DMS114 treated with DMSO at 0.1 percent for 48 hours (cell line): ENCODE measurements around the gene DDAH1.
A peak's percentile ranks its signal among the peaks of the same experiment; 100 is the strongest.
"Not testable (repeated sequence)": the region's sequence is repeated elsewhere in the genome, so short reads cannot be mapped to it uniquely, and the experiment has no call there.

Experiments used
- DNase-seq: peaks from one replicate; lab custom pipeline; 2025; ENCODE audit not compliant: unreplicated experiment; lab: John Stamatoyannopoulos, UW

Gene DDAH1

GRCh38 chr1:85361606-85362296 is 103.2 kb downstream of the DDAH1 start:
- no peak for DNase-seq

GRCh38 chr1:85360730-85361493 is 104.0 kb downstream of the DDAH1 start:
- DNase-seq: no peak

DNA sequence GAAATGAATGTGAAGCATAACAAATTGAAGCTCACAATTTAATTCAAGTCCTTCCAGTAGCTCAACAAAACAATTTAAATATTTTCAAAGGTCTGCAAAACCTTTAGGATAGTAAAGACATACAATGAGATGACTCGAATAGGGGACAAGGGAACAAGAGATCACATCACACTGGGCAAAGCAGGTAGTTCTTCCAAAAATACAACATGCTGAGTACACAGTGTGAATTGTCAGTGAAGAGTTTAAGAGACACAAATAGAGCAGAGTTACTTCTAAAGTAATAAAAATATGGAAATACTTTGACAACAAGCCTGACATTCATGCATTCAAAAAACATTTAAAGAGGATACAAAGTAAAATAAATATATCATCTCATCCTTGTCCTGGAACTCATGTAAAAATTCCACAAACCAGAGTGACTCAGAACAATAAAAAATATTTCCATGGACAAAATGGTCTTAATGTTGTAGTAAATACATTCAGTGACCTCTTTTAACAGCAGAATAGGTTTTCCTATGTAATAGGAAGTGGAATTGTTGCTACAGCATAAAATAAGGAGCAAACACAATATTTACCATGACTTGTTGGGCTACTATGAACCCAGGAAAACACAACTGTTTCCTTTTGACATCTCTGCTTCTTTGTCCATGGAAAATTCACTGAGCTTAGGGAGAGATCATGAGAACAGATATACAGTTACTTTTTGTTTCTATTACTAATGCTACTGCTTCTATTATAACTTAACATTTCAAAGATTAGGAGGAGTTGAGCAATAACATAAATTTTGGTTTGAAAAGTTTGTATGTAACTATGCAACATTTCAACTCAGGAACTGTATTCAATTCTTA is 104.9 kb downstream of the DDAH1 start:
- DNase-seq: no peak

DNA sequence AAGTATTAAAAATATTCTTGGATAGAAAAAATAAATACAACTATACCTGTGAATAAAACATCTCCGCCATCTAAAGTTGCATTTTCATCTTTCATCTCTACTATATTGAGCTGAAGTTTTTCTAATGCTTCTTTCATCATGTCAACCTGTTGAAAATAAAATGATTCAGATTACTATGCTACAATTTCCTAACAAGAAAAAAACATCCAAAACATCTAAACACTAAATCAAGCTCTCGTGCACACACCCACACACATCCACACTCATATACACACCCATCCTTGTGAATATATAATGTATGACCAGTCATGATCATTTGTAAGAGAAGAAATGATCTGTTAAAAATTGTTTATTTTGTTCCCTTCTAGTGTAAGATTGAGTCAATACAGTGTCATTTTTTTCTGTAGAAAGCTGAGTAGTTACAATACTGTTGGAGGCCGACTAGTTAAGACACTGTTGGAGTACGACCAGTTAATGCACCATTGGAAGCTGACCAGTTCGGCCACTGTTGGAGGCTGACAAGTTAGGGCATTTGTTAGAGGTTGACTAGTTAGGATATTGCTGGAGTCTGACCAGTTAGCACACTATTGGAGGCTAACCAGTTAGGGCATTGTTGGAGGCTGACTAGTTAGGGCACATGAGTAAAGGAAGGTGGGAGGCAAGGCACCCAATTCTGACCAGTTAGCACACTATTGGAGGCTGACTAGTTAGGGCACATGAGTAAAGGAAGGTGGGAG is 106.1 kb downstream of the DDAH1 start:
- DNase-seq: no peak

GRCh38 chr1:85357817-85358216 is 107.1 kb downstream of the DDAH1 start:
- DNase-seq: no peak

GRCh38 chr1:85356130-85356529 is 108.8 kb downstream of the DDAH1 start:
- DNase-seq: no peak

GRCh38 chr1:85352055-85352454 is 112.9 kb downstream of the DDAH1 start:
- no peak for DNase-seq

DNA sequence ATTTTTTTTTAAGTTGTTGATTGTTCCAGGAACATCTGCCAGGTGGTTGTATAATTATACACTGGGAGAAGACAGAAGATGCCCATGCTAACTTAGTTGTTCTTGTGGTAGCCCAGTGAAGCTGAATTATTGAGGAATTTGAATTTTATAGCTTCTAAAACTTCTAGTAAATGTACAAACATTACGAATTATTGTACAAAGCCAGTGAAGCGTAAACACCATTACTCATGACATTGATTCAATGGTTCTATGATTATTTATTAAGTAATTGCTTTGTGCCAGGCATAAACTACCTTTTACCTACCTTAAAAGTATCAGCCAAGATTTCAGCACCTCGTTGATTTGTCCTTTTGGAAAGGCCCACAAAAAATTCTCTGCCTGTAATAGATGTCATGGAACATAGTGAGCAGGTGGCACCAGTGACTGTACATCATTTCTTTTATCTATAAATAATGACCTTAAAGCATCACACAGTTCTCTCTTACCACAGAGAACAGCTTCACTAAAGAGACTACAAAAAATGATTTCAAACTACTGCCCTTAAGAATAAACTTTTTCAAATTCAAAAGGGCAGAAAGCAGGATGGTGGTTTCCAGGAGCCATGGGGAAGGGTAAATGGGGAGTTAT is 113.6 kb downstream of the DDAH1 start:
- DNase-seq: no peak

- no peak for DNase-seq
Observed at GRCh38 chr1:85349224-85349623, 115.7 kb downstream of the DDAH1 start.

- DNase-seq: no peak
Observed at GRCh38 chr1:85347908-85348307, 117.1 kb downstream of the DDAH1 start.

DNA sequence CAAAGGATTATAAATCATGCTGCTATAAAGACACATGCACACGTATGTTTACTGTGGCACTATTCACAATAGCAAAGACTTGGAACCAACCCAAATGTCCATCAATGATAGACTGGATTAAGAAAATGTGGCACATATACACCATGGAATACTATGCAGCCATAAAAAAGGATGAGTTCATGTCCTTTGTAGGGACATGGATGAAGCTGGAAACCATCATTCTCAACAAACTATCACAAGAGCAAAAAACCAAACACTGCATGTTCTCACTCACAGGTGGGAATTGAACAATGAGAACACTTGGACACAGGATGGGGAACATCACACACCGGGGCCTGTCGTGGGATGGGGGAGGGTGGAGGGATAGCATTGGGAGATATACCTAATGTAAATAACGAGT is 117.7 kb downstream of the DDAH1 start:
- not testable (repeated sequence) for DNase-seq

DNA sequence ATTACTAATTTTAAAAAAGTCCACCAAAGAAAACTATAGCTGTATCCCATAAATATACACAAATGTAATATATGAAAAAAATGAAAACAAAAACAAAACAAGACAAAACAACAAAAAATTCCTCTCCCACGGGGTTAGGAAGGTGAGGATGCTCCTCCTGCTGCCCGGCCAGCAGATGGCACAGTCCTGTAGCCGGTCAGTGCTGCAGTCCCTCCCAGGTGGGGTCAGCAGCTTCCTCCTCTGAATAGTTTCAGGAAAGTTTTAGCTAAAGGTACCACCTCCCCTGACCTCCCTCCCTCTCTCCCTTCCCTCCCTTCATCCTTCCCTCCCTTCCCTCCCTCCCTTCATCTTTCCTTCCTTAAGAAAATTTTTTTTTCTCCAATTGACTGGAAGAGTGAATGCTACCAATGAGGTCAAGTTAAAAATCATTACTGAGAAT is 120.7 kb downstream of the DDAH1 start:
- peak; percentile 35 for DNase-seq

GRCh38 chr1:85343612-85344255 is 121.2 kb downstream of the DDAH1 start:
- no peak for DNase-seq

GRCh38 chr1:85343213-85343611 is 121.7 kb downstream of the DDAH1 start:
- DNase-seq: no peak

DNA sequence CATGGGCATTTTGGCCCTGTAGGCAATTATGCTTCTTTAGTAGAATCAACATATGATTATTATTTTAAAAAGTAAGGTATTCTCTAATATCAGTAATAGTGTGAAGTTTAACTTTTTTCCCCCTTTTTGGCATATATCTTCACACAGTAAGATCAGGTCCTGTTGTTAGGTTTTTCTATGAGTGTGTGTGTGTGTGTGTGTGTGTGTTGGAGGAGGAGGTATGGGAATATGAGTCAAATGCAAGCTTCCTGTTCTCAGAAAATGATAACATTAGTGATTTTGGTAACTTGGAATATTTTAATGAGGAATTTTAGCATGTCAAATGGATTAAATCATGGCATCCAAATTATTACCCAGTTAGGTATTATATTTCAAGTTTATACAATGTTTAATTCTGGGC is 122.8 kb downstream of the DDAH1 start:
- no peak for DNase-seq

- no peak for DNase-seq
Observed at GRCh38 chr1:85340427-85340826, 124.5 kb downstream of the DDAH1 start.

GRCh38 chr1:85339656-85340399 is 125.1 kb downstream of the DDAH1 start:
- no peak for DNase-seq

GRCh38 chr1:85339089-85339488 is 125.9 kb downstream of the DDAH1 start:
- DNase-seq: no peak

DNA sequence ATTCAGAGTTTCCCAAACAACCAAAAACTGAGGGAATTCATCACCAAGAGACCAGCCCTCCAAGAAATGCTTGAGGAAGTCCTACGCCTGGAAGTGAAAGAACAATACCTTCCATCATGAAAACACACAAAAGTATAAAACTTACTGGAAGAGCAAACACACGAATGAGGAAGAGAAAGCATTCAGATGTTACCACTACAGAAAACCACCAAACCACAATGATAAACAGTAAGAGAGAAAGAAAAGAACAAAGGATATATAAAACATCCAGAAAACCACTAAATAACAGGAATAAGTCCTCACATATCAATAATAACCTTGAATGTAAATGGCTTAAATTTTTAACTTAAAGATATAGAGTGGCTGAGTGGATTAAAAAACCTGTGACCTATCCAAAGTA is 130.0 kb downstream of the DDAH1 start:
- DNase-seq: no peak
